DND-41 (cell line): ENCODE results near the gene PREX1.

ENCODE experiments used
- EZH2 ChIP-seq: IDR thresholded peaks from 3 replicates; pipeline ENCODE4 v1.6.1; 2012; ENCODE audit warnings: borderline replicate concordance, low read depth, mild to moderate bottlenecking, moderate library complexity, low read length, inconsistent platforms; ENCODE audit not compliant: severe bottlenecking
- TF ChIP-seq, protein P1 (sequence below): IDR thresholded peaks from 2 replicates; pipeline ENCODE4 v1.5.1; 2012; ENCODE audit warnings: borderline replicate concordance, low read length, moderate library complexity, mild to moderate bottlenecking; ENCODE audit not compliant: poor library complexity, severe bottlenecking; ENCODE audit errors: extremely low read depth

- TF ChIP-seq, protein P1, sequence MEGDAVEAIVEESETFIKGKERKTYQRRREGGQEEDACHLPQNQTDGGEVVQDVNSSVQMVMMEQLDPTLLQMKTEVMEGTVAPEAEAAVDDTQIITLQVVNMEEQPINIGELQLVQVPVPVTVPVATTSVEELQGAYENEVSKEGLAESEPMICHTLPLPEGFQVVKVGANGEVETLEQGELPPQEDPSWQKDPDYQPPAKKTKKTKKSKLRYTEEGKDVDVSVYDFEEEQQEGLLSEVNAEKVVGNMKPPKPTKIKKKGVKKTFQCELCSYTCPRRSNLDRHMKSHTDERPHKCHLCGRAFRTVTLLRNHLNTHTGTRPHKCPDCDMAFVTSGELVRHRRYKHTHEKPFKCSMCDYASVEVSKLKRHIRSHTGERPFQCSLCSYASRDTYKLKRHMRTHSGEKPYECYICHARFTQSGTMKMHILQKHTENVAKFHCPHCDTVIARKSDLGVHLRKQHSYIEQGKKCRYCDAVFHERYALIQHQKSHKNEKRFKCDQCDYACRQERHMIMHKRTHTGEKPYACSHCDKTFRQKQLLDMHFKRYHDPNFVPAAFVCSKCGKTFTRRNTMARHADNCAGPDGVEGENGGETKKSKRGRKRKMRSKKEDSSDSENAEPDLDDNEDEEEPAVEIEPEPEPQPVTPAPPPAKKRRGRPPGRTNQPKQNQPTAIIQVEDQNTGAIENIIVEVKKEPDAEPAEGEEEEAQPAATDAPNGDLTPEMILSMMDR = no peak
- TF ChIP-seq EZH2 = no peak
Observed at GRCh38 chr20:48603116-48603818, 224.5 kb downstream of the PREX1 start.
